GM18870 (cell line): ENCODE measurements around the gene CSNK1G2.

Experiments used
- ATAC-seq: cut with Tn5 transposase; IDR thresholded peaks from one replicate; pipeline ENCODE4 v1.9.1; 2021; ENCODE audit warnings: moderate library complexity; ENCODE audit not compliant: unreplicated experiment

CSNK1G2 gene

DNA sequence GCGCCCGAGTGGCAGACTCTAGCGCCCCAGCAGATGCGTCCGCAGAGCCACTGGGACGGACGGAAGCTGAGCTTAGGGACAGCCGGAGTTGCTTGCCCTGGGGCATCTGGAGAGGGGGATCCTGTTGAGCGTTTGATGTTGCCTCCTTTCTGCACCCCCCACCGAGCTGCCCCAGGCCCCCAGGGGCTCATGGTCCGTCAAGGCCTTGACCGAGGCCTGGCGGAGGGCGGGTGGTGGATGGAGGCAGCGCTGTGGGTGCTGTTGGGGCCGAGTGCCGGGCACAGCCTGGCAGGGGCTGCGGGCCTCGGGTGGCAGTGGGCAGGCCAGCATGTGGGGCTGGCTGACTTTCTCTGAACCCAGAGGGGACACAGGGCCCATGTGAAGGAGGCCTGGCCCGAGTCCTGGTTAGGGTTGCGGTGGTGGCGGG lies 2.7 kb downstream of the CSNK1G2 start:
- ATAC-seq = no peak

DNA sequence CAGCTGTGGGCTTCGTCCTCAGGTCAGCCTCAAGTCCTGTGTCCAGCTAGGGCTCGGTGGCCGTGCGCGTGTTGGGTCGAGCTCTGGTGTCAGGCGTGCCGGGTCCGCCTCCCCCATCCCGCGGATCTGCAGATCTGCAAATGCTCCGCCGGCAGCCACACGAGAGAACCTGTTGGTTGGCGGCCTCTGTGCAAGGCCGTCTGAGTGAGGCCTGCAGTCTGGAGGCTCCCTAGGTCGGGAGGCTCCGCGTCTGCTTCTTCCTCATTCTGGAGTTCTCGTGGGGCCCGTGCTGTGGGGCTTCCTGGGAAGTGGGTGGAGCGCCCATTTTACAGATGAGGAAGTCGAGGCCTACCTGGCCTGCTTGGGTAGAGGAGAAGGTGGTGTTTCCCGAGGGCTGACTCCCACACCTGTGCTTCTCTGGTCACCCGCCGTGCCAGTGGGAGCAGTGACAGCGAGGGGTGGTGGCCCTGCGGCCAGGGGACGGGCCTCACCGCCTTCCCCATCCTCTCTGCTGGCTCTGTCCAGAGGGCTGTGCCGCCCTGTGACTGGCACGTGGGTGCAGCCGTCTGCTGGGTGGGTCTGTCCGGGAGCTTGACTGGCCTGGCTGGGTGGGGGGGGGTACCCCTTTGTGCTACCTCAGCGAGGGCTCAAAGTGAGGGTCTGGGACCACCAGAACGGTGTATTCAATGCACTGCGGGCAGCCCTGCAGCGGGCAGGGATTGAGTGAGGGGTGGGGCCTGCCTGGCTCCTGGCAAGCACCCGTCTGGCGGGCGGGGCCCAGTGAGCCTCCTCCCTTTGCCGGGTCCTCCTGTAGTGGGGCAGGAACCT lies 3.3 kb downstream of the CSNK1G2 start:
- no peak for ATAC-seq

DNA sequence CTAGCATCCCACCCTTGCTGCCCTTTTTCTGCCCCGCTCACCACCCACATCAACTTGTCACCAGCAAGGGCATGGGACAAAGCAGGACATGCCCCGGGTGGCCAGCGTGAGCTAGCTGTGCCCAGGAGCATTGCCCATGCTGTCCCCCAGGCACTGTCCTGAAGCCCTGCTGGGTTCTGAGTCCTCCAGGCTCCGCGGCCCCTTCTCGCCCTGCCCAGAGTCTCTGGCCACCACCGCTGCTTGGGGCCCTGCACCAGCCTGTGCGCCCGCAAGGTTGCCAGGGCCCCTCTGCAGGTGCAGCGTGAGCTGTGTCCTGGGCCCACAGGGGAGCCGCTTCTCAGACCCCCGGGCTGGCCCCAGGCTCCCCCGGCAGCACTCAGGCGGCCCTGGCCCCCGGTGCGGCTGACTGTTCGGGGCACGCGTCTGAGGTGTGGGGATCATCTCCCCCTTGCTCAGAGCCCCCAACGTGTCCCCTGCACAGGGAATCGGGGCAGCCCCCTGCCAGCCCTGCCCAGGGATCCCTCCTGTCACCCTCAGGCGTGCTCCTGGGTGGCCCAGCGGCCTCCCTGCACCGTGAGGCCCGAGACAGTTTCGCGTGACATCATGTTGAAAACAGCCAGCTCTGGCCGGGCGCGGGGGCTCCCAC lies 4.1 kb downstream of the CSNK1G2 start:
- ATAC-seq = no peak

DNA sequence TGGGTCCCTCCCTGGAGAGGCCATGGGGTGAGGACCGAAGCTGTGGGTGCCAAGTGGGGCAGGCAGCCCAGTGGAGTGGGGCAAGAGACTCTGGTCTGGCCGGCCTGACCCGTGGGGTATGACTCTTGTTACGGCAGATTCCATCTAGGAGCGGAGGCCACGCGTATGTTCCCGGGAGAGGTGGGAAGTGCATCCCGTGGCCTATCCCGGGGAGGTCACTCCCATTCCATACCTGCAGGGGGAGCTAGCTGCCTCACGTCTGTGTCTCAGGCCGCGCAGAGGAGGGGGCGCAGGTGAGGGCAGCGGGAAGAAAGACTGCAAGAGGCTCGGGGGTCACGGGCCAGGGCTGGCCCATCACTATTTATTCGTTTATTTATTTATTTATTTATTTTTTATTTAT lies 4.9 kb downstream of the CSNK1G2 start:
- no peak for ATAC-seq

DNA sequence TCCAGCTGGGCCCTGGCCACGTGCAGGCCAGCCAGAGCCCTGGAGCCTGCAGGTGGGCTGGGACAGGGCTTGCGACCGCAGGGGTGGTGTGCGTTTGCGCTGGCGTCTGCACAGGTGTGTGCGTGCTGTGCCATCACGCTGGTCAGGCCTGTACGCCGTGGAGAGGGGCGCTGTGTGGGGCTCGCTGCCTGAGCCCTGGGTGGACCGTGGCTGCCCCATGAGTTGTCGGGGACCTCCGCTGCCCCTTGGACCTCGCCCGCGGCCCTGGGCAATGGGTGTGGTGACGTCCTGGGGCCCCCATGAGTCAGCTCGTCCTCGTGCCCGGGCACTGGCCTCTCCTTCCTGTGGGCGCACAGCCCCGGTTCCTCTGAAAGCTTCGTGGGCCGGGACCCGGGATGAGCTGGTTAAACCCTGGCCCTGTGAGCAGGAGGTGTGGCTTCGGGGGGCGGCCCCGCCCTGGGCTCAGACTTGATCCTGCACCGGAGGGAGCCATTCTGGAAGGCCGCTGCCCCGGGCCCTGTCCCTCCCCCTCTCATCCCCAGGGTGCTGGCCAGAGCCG lies 6.8 kb downstream of the CSNK1G2 start:
- ATAC-seq = no peak

DNA sequence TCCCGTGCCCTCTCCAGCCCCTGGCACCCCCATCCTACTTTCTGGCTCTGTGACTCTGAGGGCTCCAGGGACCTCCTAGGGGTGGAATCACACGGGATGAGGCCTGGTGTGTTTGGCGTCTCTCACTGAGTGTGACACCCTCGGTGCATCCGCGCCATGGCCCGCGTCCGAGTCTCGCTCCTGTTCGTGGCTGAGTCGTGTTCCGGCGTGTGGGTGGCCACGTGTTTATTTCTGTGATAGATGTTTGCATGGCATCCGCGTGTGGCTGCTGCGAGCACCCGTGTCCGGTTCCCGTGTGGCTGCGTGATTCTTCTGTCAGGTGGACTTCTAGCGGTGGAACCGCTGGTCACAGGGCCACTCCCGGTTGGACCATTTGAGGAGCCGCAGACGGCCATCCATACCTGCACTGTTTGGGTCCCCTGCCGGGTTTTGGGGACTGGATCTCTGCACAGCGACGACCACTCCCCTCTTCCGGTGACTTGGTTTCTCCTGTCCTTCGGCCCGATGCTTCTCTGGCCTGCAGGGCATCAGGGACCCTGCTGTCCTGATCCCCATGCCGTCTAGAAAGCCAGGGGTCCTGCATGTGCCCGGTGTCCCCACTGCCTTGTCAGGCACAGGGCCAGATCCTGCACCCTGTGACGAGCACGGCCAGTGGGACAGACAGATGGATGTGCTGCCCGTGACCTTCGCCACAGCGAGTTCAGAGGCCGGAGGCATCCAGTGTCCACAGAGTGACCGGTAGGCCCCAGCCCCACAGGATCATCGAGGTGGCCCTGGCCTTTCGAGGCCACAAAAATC lies 8.5 kb downstream of the CSNK1G2 start:
- no peak for ATAC-seq

DNA sequence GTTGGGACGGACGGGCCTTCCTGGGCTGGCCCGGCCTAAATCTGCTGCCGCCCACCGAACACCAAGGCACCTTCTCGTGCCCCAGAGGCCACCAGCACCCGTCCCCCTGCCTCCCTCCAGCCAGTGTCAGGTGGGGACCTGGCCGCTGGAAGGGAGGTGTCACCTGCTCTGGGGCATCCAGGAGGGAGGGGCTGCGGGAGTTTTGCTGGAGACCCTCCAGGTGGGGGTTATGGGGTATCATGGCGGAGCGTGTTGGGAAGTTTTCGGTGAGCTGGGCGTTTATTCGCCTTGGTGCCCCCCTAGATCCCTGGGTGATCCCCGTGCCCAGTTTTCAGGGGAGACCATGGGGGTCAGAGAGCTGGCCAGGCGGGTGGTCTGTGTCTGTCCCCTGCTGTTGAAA lies 9.7 kb downstream of the CSNK1G2 start:
- ATAC-seq = no peak

DNA sequence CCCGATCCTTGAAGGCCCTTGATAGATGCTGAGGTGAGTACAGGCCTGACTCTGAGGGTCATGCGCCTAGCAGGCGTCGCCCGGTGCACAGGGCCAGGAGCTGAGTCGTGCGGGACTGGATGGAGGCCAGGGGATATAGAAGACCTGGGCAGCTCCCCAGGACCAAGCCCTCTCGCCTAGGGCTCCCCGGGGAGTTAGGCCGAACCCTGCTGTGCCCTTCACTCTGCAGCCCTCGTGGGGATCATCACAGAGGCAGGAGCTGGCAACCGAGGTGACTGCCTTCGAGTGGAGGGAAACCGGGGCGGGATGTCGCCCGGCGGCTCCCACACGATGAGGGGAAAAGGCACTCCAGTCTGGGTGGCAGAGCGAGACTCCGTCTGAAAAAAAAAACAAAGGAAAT lies 11.7 kb downstream of the CSNK1G2 start:
- no peak for ATAC-seq

DNA sequence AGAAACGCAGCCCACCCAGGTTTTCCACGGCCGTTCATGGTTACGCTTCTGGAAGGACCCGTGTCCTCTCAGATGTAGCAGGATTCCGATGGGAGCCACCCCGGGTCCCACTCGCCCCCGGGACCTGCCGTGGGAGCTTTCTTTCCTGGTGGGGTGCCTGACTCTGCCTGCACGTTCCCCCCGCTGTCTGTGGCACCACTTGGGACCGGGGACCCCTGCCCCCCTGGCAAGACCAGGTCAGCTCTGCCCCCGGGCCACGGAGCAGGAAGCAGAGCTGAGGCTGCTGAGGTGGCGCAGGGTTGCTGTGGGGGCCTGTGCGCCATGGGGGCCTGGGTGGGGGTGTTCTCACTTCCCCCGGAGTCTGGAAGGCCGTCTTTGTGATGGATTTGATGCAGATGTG lies 12.1 kb downstream of the CSNK1G2 start:
- no peak for ATAC-seq

DNA sequence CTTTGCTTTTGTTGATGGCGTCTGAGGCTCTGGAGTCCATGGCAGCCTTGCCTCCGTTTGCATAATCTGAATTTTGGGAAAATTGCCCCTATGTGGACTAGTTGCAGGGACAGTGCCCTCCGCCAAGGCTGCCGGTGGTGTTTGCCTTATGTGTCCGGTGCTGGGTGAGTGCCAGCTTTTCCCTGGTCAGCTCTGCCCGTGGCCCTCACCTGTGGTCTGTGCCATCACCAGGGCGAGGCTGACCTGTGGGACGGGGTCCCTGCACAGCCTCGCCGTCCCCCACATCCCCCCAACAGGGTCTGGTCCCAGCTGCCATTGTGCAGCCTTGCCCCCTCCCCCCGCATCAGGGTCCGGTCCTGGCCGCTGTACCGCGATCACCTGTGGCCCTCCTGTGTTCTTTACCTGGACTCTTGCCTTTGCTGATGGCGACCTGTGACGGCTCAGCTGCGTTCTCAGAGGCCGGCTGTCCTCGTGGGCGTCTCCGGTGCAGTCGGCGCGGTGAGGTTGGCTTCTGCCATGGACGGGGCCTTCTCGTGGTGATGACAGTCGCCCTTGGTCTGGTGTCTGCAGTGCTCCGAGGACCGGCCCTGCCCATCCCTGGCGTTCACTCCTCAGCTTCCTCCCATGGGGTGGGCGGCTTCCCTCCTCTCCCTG lies 12.6 kb downstream of the CSNK1G2 start:
- no peak for ATAC-seq

DNA sequence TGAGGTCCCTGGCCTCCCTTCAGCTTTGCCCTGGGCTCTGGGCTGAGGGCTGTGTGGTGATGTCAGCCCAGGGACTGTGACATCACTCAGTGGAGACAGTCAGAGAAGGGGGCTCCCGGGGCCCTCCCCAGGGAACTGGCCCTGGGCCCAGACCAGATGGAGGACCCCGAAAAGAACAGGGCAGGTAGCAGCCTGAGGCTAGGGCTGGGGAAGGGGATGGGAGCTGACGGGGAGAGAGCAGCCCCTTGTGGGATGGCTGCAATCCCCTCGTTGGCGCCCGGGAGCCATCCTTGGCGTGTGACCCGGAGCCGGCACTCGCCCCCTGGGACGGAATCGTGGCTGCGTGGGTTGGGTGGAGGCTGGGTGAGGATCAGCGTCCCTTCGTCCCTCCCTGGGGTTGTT lies 13.6 kb downstream of the CSNK1G2 start:
- no peak for ATAC-seq

DNA sequence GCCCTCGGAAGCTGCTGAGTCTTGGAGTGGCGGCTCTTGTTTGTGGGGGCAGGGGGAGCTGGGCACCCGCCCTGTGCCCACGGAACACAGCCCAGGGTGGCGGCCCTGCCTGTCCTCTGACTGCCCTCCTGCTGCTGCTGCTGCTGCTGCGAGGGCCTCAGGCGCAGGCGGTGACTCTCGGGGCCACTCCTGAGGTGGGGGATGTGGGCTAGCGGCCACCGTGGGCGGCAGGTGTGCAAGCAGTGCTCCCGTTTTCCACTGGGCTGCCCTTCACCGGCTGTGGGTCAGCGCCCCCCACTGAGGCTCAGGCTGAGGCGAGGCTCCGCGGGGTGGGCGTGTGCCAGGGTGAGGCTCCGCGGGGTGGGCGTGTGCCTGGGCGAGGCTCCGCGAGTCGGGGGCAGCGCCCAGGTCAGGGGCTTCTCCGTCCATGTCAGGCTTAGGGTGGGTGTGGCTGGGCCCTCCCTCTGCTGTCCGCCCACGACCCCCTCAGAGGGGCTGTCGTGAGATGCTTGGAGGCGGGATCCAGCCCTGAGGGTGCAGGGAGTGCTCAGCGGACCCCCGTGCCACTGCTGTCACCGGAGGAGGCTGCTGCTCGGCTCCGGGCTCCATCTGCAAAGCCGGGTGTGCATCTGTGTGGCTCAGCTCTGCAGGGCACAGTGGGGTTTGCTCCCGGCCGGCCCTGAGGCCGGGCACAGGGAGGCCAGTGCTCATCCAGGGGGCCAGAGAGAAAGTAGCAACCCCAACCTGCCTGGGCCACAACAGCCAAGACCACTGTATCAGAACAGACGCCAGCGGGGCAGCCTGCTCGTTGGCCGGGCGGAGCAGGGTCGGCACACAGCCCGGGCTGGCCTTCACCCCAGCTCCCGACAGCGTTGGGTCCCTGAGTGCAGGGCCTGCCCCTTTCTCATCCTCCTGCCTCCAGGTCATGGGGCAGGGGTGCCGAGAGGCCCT lies 14.5 kb downstream of the CSNK1G2 start:
- ATAC-seq = no peak

DNA sequence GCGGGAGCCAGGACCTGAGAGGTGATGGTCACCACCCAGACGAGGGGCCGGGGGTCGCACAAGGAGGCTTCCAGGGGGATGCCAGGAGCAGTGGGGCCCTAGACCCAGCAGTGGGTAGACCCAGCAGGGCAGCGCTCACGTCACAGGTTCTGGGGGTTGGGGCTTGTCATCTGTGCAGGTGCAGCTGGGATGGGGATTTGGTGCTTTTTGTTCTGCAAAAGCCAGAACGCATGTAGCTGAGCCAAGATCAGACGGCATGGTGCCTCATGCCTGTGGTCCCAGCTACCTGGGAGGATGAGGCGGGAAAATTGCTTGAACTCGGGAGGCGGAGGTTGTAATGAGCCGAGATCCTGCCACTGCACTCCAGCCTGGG lies 15.1 kb downstream of the CSNK1G2 start:
- ATAC-seq = no peak

DNA sequence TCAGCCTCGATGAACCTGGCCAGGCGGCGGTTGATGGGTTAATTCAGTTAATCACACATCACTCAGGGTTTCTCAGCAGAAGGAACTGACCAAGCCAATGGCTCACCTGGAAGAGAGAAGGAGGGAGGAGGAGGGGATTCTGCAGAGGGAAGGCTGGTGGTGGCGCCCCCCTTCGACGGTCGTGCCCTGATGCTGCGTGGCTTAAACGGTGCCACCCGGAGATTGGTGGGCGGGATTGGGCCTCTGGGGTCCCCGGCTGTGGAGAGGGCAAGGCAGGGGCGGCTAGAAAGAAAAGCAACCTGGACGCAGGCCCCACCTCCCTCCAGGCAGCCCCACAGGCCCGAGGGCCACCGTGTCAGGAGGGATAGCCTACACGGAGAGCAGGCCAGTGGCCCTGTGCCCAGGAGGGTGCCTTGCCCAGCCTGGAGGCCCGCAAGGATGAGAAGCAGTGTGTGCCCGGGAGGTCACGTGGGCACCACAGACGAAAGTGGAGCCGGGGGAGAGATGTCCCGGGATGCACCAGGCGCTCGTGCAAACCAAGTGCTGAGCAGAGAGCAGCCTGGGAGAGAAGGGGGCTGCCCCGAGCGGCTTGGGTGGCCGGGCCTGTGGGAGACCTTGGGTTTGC lies 16.0 kb downstream of the CSNK1G2 start:
- no peak for ATAC-seq

DNA sequence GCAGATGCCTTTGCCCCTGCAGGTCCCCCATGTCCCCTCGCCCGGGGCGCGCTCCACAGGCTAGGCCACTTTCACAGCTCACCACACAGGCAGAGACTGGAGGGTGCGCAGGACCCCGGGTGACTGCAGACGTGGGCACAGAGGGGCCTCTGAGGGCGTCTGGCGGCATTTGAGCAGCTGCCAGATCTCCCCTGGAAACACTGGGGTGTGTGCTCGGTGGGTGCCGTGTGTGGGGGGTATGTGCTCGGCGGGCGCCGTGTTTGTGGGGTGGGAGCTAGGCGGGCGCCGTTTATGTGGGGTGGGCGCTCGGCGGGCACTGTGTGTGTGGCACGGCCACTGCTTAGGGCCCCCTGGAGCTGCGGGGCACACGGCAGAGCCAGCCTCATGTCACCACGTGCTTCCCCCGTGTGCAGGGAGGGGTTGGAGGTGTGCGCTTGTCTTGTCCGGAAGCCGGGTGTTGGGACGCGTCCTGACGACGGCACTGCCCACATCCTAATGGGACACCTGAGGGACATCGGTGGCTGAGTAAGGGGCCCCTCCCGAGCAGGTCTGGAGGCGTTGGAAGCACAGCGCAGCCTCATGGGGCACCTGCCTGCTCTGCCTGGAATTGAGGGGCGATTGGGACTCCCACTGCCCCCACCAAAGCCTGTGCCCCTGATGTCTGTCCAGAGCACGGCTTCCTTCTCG lies 16.7 kb downstream of the CSNK1G2 start:
- no peak for ATAC-seq

DNA sequence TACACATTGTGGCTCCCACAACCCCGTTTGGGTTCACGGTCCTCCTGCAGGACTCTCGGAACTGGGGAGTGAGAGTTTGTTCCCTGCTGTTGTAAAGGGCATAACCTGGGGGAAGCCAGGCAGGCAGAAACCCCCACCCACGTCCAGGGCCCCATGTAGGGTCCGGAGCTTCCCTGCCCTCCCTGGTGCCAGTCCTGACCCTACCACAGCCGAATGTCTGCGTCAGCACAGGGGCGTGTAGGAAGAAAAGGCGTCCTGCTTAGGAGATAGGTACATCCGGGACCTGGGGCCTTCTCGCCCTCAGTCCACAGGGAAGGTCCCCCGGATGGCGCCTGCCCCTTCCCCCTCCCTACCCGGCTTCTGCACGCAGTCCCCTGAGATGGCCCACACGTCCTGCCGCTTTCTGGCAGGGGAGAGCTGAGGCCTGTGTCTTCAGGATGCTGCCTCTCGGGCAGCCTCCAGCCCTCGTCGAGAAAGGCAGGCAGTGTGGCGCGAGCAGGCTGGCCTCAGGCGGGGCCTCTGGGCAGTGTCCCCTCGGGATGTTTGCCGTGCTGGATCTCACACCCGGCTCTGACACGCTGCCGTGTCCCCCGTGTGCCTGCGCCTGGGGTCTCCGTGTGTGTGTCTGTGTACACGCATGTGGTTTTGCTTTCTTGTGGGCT lies 19.1 kb downstream of the CSNK1G2 start:
- ATAC-seq = no peak

DNA sequence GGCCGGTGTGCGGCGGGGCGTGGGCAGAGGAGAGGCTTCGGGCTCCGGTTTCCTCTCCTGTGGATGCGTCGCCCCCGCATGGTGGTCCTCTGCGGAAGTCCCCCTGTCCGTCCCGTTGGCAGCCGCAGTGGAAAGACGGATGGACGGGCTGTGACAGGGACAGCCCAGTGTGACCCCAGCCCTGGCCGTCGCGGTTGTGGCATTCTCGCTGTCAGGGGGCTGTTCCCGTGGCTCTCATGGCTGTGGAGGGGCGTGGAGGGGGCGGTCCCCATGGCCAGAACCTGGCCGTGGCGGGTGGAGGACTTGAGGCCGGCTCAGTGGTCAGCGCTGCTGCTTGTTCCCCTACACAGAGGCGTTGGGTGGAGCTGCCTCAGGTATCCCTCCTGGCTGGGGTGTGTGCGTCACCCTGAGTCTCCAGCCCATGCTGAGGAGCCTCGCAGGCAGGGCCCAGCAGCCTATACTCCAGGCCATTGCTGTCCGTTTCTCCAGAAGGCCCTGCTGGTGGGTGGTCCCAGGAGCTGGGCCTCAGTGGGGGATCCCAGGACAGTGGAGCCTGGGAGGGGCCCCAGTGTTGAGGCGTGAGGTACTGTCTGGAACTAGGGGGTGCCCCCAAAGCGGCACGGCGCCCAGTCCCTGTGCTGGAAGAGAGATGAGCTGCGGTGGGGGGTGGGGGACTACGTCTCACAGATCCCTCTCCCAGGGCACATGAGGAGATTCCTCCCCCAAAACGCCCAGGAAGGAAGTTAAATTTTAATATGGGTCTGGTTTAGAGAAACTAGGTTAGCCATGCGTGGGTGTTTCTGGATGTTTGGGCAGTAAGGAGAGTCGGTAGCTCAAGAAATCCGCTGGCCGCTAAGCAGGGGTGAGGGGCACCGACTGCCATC lies 20.3 kb downstream of the CSNK1G2 start:
- ATAC-seq = no peak
